MM.1S (cell line): Measurements from ENCODE around the gene CIRBP.

Experiments
- DNase-seq: peaks from one replicate; pipeline ENCODE4 v3.0.0-alpha.2; 2015
- H2AFZ ChIP-seq: fragments of 300-600 bp; sonication (generic); 2 replicates; pipeline ENCODE4 v1.6.0; 2016; ENCODE audit warnings: antibody characterized with exemption, low read length
- H3F3A ChIP-seq: fragments of 300-600 bp; sonication (generic); 2 replicates; pipeline ENCODE4 v1.6.1; 2016; ENCODE audit warnings: mild to moderate bottlenecking, antibody characterized with exemption, low read length, moderate library complexity, mixed read lengths; ENCODE audit not compliant: insufficient read depth
- H3K27ac ChIP-seq: fragments of 300-600 bp; sonication (generic); 2 replicates; pipeline ENCODE4 v1.5.1; 2016; ENCODE audit warnings: mild to moderate bottlenecking, low read length
- H3K27me3 ChIP-seq: fragments of 300-600 bp; sonication (generic); replicated peaks from 2 replicates; pipeline ENCODE4 v1.6.0; 2016; ENCODE audit warnings: low read length; ENCODE audit not compliant: insufficient read depth
- H3K36me3 ChIP-seq: fragments of 300-600 bp; sonication (generic); replicated peaks from 2 replicates; pipeline ENCODE4 v1.6.1; 2016; ENCODE audit warnings: mild to moderate bottlenecking, low read length, mixed read lengths; ENCODE audit not compliant: insufficient read depth
- H3K4me1 ChIP-seq: fragments of 300-600 bp; sonication (generic); 2 replicates; pipeline ENCODE4 v1.6.1; 2016; ENCODE audit warnings: low read length, mixed read lengths
- H3K4me2 ChIP-seq: fragments of 300-600 bp; sonication (generic); 2 replicates; pipeline ENCODE4 v1.6.0; 2016; ENCODE audit warnings: low read depth, low read length
- H3K4me3 ChIP-seq: fragments of 300-600 bp; sonication (generic); 2 replicates; pipeline ENCODE4 v1.5.1; 2016; ENCODE audit warnings: low read length, mixed read lengths
- H3K79me2 ChIP-seq: fragments of 300-600 bp; sonication (generic); 2 replicates; pipeline ENCODE4 v1.6.1; 2016; ENCODE audit warnings: mixed run types, low read length, mixed read lengths
- H3K9ac ChIP-seq: fragments of 300-600 bp; sonication (generic); 2 replicates; pipeline ENCODE4 v1.6.1; 2016; ENCODE audit warnings: low read length, mixed read lengths
- H3K9me2 ChIP-seq: fragments of 300-600 bp; sonication (generic); replicated peaks from 2 replicates; pipeline ENCODE4 v1.6.1; 2016; ENCODE audit warnings: mild to moderate bottlenecking, low read length, mixed read lengths; ENCODE audit not compliant: insufficient read depth
- H3K9me3 ChIP-seq: fragments of 300-600 bp; sonication (generic); replicated peaks from 2 replicates; pipeline ENCODE4 v1.6.1; 2016; ENCODE audit warnings: mild to moderate bottlenecking, low read length, mixed read lengths; ENCODE audit not compliant: insufficient read depth
- H4K20me1 ChIP-seq: fragments of 300-600 bp; sonication (generic); 2 replicates; pipeline ENCODE4 v1.6.1; 2016; ENCODE audit warnings: mild to moderate bottlenecking, low read length, moderate library complexity, mixed read lengths; ENCODE audit not compliant: insufficient read depth
- EZH2 ChIP-seq: fragments of 300-600 bp; sonication (generic); optimal IDR thresholded peaks from 2 replicates; pipeline ENCODE3; 2017; ENCODE audit warnings: low read depth, mild to moderate bottlenecking, antibody characterized with exemption, low read length, mixed read lengths
- EZH2phosphoT487 ChIP-seq: fragments of 300-600 bp; sonication (generic); IDR thresholded peaks from 2 replicates; pipeline ENCODE4 v1.6.1; 2018; ENCODE audit warnings: antibody characterized with exemption, low read length
- TF ChIP-seq, protein P1 (sequence below): fragments of 300-600 bp; sonication (generic); IDR thresholded peaks from 2 replicates; pipeline ENCODE4 v1.5.1; 2016; ENCODE audit warnings: antibody characterized with exemption, low read length, mixed read lengths

CIRBP gene

DNA sequence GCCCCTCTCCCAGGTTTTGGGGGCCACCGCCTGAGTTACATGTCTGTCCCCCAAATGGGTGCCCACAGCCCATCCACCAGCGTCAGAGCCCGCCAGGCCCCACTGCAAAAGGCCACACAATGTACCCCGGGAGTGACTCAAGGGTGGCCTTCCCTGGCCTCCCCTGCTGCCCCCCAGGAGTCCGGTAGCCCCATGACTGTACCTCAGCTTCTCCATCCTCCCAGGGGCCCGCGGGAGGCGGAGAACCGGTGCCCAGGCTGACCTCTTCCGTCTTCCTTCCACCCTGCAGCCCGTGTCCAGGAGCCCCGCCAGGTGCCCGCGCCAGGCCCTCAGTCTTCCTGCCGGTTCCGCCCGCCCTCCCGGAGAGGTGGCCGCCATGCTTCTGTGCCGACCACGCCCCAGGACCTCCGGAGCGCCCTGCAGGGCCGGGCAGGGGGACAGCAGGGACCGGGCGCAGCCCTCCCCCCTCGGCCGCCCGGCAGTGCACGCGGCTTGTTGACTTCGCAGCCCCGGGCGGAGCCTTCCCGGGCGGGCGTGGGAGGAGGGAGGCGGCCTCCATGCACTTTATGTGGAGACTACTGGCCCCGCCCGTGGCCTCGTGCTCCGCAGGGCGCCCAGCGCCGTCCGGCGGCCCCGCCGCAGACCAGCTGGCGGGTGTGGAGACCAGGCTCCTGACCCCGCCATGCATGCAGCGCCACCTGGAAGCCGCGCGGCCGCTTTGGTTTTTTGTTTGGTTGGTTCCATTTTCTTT lies 41.7 kb upstream of the CIRBP start:
- Histone ChIP-seq H3K9me2 (no peaks in the 10 kb centered on the region), H3K79me2 (no peaks in the 10 kb centered on the region), H3K27ac (no peak overlapping the region), H3K9ac (no peak overlapping the region), H3K4me2 (no peak overlapping the region), H3K9me3 (no peaks in the 10 kb centered on the region), H3K4me3 (no peak overlapping the region), H3K4me1 (no peaks in the 10 kb centered on the region), H3K27me3 (peaks cover 10% of the 10 kb centered on the region; the same call in 1 of the 2 replicates), H4K20me1 (no peaks in the 10 kb centered on the region), H2AFZ (no peak overlapping the region), H3F3A (no peaks in the 10 kb centered on the region), H3K36me3 (no peaks in the 10 kb centered on the region)
- no peak for DNase-seq
- TF ChIP-seq EZH2phosphoT487 (no peak), EZH2 (no peak)

DNA sequence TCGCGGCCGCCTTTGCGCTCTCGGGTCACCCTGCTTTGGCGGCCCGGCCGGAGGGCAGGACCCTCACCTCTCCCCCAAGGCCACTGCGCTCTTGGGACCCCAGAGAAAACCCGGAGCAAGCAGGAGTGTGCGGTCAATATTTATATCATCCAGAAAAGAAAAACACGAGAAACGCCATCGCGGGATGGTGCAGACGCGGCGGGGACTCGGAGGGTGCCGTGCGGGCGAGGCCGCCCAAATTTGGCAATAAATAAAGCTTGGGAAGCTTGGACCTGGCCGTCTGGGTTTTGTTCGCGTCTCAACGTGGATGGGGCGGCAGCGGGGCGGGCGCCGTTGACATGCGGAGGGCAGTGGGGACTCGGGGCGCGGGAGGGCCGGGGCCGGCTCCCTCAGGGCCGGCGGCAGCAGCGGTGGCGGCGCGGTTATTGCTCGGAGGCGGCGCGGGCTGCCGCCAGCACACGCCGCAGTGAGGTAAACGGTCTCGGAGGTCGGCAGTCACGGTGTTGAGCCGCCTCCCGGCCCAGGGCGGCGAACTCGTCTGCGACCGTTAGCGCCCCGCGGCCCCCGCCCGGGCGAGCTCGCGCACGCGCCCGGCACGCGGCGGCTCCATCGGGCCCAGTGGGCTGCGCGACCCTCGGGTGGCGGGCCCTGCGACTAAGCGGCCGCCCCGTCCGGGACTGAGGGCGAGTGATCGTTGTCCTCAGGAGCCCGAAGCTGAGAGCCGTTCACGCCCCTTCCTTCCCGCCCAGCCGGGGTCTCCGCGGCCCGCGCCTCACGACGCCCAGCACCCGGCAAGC lies 40.8 kb upstream of the CIRBP start:
- Histone ChIP-seq H3K4me1 (no peaks in the 10 kb centered on the region), H4K20me1 (no peaks in the 10 kb centered on the region), H3K27me3 (peaks cover 19% of the 10 kb centered on the region), H3K9me2 (no peaks in the 10 kb centered on the region), H3F3A (no peaks in the 10 kb centered on the region), H3K27ac (no peak overlapping the region), H3K9ac (no peak overlapping the region), H3K9me3 (no peaks in the 10 kb centered on the region), H3K79me2 (no peaks in the 10 kb centered on the region), H2AFZ (no peak overlapping the region), H3K4me2 (no peak overlapping the region), H3K4me3 (no peak overlapping the region), H3K36me3 (no peaks in the 10 kb centered on the region)
- no peak for DNase-seq
- TF ChIP-seq, protein P1, sequence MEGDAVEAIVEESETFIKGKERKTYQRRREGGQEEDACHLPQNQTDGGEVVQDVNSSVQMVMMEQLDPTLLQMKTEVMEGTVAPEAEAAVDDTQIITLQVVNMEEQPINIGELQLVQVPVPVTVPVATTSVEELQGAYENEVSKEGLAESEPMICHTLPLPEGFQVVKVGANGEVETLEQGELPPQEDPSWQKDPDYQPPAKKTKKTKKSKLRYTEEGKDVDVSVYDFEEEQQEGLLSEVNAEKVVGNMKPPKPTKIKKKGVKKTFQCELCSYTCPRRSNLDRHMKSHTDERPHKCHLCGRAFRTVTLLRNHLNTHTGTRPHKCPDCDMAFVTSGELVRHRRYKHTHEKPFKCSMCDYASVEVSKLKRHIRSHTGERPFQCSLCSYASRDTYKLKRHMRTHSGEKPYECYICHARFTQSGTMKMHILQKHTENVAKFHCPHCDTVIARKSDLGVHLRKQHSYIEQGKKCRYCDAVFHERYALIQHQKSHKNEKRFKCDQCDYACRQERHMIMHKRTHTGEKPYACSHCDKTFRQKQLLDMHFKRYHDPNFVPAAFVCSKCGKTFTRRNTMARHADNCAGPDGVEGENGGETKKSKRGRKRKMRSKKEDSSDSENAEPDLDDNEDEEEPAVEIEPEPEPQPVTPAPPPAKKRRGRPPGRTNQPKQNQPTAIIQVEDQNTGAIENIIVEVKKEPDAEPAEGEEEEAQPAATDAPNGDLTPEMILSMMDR: no peak
- no peak for TF ChIP-seq EZH2
- no peak for TF ChIP-seq EZH2phosphoT487

DNA sequence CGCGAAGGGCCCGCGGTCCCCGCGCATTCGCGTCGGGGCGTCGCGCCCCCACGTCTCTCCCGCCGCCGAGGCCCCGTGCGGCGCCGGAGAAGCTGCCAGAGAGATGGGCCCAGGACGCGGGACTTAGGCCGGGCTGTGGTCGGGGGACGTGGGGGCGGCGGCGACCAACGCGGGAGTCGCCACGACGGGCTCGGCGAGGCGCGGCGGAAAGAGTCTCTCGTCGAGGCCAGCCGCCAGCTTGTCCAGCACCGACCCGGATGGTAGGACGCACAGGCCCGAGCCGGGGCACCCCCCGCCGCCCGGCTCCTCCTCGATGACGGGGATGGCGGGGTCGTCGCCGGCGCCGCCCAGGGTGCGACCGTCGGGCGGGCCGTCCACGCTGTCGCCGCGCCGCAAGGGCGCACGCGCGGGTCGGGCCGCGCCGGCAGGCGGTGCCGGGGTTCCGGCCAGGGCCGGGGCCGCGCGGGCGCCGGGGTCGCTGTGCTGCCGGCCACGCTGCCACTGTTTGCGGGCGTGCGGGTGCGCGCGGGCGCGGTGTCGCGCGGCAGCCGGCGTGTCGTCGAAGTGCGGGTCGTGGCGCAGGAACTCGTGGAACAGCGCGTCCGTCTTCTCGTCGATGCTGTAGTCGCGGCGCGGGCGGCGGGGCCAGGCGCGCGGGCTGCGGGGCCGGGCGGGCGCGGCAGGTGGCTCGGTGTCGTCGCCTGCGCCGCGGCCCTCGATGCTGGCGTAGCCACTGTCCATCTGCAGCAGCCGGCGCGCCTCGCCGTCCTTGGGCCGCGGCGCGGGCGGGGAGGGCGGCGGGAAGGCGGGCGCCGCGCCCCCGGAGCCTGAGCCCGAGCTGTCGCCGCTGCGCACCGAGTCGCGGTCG lies 39.8 kb upstream of the CIRBP start:
- Histone ChIP-seq H3K79me2 (no peaks in the 10 kb centered on the region), H3F3A (no peaks in the 10 kb centered on the region), H4K20me1 (no peaks in the 10 kb centered on the region), H3K27ac (no peak overlapping the region), H3K9me2 (no peaks in the 10 kb centered on the region), H3K4me1 (no peaks in the 10 kb centered on the region), H3K9ac (no peak overlapping the region), H3K36me3 (no peaks in the 10 kb centered on the region), H3K27me3 (peaks cover 28% of the 10 kb centered on the region), H3K9me3 (no peaks in the 10 kb centered on the region), H3K4me2 (no peak overlapping the region), H3K4me3 (no peak overlapping the region), H2AFZ (no peak overlapping the region)
- TF ChIP-seq EZH2phosphoT487 (no peak), EZH2 (no peak)
- TF ChIP-seq, protein P1: no peak
- DNase-seq: no peak
